NCI-H526 treated with DMSO at 0.1 percent for 48 hours (cell line): Measurements from ENCODE around the gene IRS1.
A peak's percentile ranks its signal among the peaks of the same experiment; 100 is the strongest.

Experiments used
- DNase-seq: peaks from one replicate; lab custom pipeline; 2025; lab: John Stamatoyannopoulos, UW

The IRS1 gene

DNA sequence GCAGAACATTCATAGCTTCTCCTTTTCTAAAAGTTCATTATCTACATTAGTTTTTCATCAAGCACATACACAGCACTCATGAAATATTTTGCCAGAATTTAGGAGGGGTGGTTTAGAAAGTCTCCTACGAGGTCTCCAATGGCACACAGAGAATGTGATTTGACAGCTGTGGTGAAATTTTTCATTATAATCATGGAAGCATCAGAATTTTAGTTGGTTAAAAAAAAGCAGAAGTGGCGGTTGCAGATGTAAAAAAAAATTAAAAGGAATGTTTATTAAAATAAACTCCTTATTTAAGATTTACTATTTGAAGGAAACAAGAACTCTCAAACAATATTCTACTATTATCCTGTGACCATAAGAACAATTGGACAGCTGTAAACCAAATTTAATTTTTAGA, 25.4 kb upstream of the IRS1 start:
- DNase-seq, result no peak

DNA sequence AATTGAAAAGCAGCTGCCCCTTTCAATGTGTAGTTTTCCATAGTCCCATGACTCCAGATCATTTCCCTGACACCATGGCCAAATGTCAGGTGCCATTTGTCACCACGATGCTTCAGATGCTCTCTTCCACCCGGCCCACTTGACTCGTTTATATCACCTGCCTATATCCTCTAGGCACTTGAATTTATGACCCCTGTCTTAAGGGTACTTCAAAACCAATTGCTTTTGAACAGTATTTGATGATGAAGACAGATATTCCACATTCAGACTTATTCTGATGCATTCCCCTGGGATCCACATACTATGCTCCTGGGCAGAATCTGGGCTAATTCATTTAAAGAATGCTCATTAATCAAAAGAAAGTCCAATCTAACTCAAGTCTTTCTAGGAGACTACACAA, 19.3 kb upstream of the IRS1 start:
- DNase-seq, result no peak

DNA sequence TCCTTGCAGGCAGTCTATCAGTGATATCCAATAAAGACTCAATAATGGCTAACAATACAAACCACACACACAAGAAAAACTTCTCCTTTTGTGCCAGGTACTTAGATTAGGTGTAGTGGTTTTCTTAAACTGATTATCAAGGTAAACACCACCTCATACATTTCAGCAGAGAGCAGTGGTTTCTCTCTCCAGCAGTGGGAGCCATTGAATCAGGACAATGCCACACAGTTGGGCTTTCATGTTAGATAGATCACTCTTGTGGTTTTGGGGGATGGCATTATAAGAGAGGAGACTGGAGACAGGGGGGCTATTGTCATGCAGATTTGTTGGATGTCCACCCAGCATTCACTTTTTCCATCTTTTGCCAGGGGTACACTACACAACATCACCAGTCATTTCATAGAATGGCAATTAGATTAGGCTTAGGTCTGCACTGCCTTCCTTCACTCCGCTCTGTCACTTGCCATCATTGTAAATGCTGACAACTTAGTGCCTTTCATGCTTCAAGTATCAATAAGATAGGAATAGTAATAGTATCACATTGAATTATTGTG, 13.6 kb upstream of the IRS1 start:
- DNase-seq, result no peak

DNA sequence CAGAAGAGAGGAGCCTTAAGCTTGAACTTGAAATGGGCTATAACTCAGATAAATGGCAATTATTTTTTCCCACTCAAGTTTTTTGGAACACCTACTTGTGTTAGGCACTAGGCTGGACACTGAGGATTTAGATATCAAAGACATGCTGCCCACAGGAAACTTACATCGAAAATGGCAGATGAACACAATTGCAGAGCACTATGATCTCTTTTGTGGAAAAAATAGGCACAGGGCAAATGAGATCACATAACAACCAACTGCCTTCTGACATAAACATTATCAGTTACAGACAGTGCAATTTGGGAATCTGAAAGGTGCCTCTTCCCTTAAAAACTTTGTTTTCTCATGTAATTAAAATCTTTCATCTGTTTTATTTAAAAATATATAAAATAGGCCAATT, 3.8 kb upstream of the IRS1 start:
- no peak for DNase-seq

DNA sequence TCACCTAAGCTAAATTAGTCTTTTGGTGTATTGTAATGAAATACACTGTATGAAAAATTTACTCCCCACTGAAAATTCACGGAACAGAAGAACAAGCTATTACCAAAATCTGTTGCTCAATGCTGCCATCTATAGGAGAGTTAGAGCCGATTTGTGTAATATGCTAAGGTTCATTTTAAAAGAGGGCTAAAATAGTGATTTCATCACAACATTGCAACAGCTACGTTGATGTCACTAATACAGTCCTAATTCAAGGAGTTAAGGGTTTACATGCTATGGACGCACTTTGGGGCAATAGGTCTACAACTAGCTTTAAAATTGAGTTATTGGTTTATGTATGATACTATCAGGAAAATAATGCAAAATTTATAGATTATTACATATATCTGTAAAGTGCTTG, 3.0 kb upstream of the IRS1 start:
- DNase-seq, result peak; percentile 46

DNA sequence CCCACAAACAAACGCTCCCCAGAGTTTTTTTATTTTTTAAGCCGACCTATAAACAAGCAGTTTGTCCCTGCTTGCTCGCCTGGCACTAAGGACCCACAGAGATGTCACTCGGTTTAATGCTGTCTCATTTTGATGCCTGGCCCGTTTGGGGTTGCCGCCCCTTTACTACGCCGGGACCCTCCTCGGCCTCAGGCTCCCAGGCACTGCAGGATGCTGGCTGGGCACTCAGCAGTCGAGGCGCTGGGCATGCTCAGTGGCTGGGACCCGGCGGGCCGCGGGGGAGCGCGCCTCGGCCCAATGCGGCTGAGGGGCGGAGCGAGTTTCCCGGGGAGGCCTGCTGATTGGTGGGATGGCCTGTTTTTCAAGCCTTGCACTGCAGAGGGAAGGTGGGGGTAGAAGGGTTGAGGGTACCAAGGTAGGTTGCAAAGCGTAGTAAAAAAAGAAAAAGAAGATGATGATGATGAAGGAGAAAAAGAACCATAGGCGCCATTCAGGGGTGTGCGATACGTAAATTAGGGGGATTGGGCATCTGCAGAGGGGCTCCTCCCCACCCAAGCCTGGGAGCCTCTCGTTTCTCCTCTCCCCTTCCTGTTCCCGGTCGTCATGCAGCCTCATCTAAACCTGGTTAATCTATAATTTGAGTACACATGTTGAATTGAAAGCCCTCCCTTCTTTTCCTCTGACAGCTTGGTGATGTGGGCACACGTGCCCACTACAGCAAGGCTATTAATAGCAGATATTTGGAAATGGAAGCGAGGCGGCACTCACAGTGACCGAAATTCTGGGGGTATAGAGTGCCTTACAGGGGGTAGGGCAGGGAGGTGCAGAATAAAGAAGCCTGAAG, 1.5 kb upstream of the IRS1 start:
- peak; percentile 71 for DNase-seq

DNA sequence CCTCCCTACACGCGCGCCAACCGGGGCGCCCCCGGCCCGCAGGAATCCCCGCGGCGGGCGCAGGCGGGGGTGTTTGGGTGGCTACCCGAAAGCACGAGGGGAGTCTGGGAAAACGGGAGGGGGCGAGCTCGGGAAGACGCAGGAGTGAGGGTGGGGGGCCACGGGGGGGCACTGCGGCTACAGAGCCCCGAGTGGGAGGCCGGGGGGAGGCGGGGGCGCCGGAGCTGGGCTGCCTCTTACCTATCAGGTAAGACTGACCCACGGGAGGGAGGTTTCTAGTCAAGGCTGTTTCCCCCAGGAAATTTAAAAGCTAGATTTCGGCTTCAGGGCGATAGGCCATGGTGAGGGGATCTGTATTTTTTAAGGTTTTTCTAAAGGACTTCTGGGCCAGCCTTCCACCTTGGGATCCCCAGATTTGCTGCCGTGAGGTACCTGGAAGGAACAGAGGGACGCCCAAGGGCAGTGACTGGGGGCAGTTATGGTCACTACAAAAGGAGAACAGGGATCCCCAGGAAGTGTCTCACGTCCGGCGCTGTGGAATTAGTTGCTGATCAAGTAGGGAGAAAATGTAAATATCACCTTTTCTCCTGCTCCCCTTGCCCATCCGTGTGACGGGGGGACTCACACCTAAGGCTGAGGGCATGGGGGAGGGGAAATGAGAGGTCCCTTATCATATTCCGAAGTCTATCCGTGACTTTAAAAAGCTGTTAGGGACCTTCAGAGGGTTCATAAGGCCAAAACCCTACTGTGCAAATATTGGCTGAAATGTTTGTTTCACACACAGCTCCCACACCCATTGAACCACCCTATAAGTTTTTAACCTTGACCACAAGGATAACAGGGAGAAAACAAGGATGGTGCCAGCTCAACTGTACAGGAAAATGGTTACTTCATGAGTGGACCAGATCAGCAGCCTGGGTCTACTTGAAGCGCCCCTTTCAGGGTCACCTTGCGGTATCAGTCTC, 638 bp upstream of the IRS1 start:
- DNase-seq, result no peak

DNA sequence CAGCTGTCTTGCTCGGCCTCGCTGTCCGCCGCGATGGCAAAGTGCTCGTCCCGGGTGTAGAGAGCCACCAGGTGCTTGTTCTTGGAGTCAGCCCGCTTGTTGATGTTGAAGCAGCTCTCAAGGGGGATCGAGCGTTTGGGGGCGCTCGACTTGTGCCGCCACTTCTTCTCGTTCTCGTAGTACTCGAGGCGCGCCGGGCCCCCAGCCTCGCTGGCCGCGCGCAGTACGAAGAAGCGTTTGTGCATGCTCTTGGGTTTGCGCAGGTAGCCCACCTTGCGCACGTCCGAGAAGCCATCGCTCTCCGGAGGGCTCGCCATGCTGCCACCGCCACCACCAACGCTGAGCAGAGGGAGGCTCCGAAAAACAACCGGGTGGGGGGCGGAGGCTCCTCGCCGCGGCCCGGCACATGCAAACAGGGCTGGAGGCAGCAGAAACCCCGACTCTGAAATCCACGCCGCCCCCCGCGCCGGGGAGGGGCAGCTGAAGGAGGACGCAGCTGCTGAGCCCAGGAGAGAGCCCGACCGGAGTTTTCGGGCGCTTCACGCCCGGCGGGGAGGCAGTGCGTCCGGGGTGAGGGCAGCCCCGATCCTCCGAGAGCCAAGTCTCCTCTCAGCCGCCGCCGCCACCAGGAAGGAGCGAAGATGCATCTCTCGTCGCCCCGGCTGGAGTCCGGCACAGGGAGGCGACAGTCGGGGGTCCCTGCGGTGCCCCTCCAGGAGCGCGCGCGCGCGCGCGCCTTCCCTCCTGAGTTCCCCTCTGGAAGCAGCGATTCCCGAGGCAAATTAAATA, 1.0 kb downstream of the IRS1 start:
- no peak for DNase-seq

DNA sequence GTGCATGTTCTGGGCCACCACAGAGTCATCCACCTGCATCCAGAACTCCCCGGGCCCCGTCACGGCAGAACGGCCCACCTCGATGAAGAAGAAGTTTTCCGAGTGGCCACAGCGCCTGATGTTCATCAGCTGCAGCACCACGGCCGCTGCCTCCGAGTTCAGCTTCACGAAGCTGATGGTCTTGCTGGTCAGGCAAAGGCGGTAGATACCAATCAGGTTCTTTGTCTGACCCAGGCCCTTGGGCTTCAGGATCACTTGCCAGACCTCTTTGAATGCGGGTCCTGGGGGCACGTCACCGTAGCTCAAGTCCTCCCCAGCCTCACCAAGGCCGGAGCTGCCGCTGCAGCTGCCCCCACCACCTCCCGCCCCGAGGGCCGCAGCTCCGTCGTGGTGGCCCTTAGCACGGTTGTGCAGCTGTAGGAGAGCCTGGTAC, 1.6 kb downstream of the IRS1 start:
- DNase-seq, result no peak

DNA sequence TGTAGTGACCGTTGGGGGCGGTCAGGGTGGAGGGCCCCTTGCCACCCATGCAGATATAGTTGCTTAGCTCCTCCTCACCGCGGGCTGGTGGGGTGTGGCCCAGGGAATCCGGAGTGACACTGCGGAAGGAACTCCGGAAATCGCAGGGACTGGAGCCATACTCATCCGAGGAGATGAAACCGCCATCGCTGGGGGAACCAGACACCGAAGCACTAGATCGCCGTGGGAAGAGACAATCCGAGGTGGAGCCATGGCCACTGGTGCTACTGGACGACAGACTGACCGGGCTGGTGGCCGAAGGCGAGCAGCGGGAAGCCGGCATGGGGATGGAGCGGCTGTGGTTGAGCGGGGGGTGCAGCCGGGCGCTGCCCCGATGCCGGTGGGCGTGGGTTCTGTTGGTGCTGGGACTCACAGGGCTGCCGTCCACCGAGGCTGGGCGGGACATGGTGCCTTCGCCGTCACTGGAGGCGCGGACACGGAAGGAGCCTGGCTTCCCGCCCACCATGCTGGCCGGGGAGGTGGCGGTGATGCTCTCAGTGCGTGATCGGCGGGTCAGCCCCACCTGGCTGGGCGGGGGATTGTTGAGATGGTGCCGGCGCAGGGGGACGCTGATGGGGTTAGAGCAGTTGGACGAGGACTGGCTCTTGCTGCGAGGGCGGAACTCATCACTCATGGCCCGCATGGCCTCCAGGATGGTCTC, 2.2 kb downstream of the IRS1 start:
- no peak for DNase-seq

DNA sequence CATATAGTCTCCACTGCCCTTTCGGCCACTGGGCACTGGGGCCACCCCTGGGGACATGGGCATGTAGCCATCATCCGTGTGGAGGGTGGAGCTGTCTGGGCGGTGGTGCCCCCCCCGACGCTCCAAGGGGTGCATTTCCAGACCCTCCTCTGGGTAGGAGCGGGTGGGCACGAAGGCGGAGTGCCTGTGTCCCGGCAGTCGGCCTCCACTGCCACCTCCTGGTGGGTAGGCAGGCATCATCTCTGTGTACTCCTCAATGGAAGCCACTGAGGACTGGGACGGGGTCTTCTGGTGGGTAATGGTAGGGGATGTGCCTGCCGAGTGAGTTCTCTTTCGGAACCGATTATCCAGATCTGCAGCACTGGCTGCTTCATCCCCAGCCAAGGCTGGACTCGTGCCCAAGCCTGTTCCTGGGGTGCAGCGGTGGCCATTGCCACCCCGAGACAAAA, 2.8 kb downstream of the IRS1 start:
- no peak for DNase-seq

DNA sequence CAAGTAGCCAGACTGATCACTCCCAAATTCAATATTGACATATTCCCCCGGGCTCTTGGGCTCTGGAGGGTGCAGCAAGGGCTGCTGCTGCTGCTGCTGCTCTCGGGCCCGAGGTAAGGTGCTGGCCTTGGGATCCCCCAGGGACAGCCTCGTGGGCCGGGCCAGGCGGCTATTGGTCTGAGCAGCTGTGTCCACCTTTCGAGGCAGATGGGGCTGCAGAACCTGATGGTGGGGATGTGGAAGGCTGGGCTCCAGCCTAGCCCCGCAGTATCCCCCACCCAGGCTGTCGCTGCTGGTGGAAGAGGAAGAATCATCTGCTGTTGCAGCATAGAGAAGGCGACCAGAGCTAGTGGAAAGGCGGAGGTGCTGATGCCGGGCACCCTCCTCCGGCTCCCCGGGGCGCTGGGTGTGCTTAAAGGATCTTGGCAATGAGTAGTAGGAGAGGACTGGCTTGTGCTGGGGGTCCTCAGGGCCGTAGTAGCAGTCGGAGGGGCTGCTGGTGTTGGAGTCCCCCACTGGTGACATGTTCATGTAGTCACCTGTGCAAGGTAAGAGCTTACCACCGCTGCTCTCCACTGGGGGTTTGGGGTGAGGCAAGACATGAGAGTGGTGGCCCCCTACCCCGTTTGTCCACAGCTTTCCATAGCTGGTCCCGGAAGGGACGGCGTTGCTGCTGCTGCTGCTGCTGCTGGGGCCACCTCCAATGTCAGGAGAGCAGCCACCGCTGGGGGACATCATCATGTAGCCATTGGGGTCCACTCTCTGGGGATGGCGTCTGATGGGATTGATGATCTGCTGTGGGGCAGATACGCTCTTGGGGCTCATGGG, 3.4 kb downstream of the IRS1 start:
- no peak for DNase-seq

DNA sequence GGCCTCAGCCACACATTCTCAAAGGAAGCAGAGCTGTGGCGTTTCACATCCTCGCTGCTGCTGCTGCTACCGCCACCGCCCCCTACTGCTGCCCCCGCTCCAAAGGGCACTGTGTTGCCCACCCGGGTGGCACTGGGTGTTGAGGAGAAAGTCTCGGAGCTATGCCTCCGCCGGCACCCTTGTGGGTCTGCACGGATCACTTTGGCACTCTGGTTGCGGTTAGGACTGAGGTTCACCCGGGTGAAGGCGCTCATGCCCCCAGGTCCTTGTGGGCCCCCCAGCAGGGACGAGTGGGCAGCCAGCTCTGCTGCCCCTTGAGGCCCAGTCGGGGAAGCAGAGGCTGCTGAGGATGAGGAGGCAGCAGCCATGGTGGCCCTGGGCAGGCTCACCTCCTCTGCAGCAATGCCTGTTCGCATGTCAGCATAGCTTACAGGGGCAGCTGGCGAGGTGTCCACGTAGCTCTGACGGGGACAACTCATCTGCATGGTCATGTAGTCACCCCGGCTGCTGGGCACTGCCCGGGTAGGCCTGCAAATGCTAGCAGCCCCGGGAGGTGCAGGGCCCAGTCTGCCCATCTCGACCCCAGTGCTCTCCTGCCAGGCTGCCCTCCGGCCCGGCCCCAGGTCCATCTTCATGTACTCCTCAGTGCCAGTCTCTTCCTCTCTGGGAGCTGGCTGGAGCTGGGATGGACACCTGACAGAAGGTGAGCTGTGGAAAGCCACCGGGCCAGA, 4.2 kb downstream of the IRS1 start:
- DNase-seq, result no peak

DNA sequence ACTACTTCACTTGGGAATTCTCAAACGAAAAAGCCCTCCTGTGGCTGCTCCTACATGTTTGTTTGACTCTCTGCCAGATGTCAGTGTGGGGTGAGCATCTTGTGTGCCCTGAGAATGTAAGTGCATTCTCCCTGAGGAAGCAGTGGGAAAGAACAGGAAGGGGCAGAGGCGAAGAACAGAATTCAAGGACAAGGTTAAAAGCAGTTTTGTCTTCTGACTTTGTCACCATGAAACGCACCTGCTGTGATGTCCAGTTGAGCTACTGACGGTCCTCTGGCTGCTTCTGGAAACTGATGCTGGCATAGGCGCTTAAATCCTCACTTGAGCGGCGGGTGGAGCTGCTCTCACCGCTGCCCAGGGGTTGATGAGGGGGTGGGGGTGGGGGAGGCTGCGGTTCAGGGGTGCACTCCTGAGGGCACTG, 4.9 kb downstream of the IRS1 start:
- no peak for DNase-seq

DNA sequence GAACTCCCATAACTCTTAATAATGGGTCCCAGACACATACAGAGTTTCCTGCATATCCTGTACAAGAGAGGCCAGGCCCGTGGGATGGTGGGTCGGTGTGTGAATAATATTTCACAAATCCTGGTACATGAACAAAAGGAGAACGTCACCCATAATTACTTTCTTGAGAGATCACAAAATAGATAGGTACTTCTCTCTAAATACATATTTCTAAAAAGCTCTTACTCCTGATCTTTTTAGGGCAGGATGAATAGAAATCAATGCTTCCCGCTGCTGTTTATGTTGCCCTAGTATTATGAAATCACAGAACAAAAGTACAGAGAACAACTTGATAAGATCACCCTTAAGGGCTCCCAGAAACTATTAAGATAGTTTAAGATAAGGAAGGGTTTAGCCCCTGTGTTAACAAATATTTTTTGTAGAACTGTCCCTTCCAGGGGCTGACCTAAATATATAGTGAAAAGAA, 5.4 kb downstream of the IRS1 start:
- no peak for DNase-seq

DNA sequence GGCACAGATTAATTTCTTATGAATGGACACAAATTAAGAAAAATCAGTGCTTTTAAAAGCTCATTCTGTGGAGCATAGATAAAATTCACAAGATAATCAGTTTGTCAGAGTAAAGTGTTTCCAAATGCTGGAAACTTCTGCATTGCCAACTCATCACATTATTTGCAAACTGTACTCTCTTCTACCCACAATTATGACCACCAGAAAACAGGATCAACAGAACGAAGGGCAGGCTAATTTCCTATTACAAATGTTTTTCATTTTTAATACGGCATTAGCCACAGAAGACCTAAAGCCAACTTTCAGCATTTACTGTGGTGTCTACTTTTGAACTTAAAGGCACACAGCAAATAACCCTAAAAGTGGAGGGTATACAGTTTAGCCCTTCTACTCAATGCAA, 6.0 kb downstream of the IRS1 start:
- no peak for DNase-seq

DNA sequence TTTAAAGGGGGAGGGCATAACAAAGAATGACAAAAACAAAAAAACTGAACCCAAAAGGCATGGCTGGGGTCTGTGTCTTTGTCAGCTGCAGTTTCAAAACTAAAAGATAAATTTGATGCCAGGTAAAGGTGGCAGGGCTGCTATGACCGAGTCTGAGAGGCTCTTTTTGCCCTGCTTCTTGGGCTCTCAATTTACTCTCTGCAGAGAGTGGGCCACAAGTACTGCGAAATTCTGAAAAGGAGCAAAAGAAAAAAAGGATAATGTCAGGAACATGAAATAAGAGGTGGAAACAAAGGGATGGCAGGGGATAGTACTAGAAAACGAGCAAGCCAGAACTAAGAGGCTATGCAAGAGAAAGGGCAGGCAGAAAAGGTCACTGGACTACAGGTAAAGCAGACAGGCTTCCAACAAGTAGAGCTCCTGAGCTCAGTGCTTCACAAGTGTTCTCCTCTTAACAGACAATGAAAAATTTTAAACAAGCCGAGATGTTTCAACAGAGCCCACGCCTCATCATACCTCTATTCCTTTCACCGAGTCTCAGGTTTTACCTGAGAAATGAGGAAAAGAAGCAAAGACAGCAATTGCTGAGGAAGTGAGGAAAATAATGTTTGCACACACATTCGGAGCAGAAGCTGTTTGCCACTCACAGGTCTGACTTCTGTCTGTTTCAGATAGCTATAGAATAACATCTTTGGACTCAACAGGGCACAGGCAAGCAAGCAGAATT, 7.3 kb downstream of the IRS1 start:
- peak; percentile 25 for DNase-seq

DNA sequence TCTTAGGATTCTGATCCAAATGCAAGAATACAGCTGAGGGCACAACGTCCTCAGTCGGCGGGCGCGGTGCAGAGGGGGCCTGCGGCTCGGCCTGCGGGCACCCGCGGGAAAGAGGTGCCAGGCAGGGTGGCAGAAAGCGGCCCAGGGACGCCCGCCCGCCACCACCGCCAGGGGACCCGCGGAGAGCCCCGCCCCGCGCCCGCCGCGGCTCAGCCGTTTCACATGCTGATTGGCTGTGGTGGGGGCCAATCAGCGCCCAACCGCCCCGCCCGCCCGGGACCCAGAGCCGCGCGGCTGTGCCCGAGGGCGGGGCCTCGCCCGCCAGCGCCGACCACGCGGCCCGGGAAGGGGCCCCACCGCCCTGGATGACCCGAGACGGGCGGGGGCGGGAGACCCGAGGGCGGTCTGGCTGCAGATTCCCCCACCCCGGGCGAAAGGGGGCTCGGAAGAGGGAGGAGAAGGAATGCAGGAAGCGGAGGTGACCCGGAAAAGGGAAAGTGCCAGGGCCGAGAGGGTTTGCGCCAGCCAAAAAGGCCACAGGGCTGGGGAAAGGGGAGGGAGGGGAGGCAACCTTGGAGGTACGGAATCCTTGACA, 8.0 kb downstream of the IRS1 start:
- DNase-seq, result peak; percentile 71
